ENCODE measurements around the gene DHX8. TPM values are rescaled to one million over a fixed set of nuclear protein-coding genes. Genes with fewer than 3 reads are reported as not detected.

The DHX8 gene
- total and polyA plus RNA-seq, 2 donors (not counting 3 experiments of a cell fraction or from before 2014, with no cell fraction given): 34.9 to 65.6 TPM

DNA sequence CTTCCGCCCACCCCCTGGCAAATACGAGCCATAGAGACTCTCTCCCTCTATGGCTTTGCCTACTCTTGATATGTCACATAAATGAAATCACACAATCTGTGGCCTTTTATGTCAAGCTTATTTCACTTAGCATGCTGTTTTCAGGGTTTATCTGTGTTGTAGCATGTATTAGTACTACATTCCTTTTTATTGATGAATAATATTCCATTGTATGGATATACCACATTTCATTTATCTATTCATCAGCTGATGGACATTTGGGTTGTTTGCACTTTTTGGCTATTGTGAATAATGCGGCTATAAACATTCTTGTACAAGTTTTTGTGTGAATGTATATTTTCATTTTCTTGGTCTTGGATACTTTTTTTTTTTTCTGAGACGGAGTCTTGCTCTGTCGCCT, 37.0 kb upstream of the DHX8 start:
- no peak overlapping the region for H3K9ac ChIP-seq (replicated peaks; ENCODE audit: extremely low read depth, insufficient read depth, low read length)
- no peak for FAIRE-seq
- no peak for DNase-seq (ENCODE audit: low read depth, low spot score)
- no peaks in the 10 kb centered on the region for H3K4me1 ChIP-seq (ENCODE audit: control insufficient read depth, extremely low read depth, insufficient read depth, low read length)
- H3K79me2 ChIP-seq (ENCODE audit: control insufficient read depth, insufficient read depth, low read length): no peaks in the 10 kb centered on the region
- no TSS peak for BruUV-seq (replicated peaks)
- no peaks in the 10 kb centered on the region for H4K20me1 ChIP-seq (replicated peaks; ENCODE audit: control insufficient read depth, extremely low read depth, insufficient read depth, low read length)
- H2AFZ ChIP-seq (ENCODE audit: low read depth, low read length): no peak overlapping the region
- no peak overlapping the region for H3K4me3 ChIP-seq (replicated peaks in 1 of 3; ENCODE audit: insufficient read depth in 1 of 3, low read depth in 1 of 3, low read length in 3 of 3)
- no peak overlapping the region for H3K4me2 ChIP-seq (ENCODE audit: insufficient read depth, low read length)
- dilution Hi-C loops (cut with MboI; ENCODE audit: extremely low pct_ligation_motif_present, low sequenced_read_pairs): no loop called here
- no peaks in the 10 kb centered on the region for H3K9me1 ChIP-seq (replicated peaks; ENCODE audit: control insufficient read depth, extremely low read depth, insufficient read depth, low read length)
- intact Hi-C loops (cut with micrococcal nuclease): no loop called here
- H3K36me3 ChIP-seq (ENCODE audit: control insufficient read depth in 2 of 2, extremely low read depth in 1 of 2, insufficient read depth in 2 of 2, low read length in 2 of 2): no peaks in the 10 kb centered on the region
- ChIA-PET POLR2A (interaction anchor here (0.9 kb wide), 1 partner anchor 190 kb away, joined by 5 read pairs; no protein-coding TSS in a partner anchor), CTCF (interaction anchor here (1.0 kb wide), 1 partner anchor 14 kb away, joined by 3 read pairs; no protein-coding TSS in a partner anchor)
- no peak overlapping the region for H3K27ac ChIP-seq (ENCODE audit: insufficient read depth, low read depth, low read length)
- TF ChIP-seq JUN (IDR thresholded peaks at IDR 0.05; ENCODE audit: borderline replicate concordance, insufficient read depth, insufficient read length, low read depth) (no peak), POLR2A (IDR thresholded peaks at IDR 0.05; ENCODE audit: low read depth, low read length) (no peak), MAX (IDR thresholded peaks at IDR 0.05; ENCODE audit: insufficient read depth, insufficient read length) (no peak), GATA2 (IDR thresholded peaks at IDR 0.05; ENCODE audit: insufficient read depth, insufficient read length, low read depth, low read length) (no peak), FOS (IDR thresholded peaks at IDR 0.05; ENCODE audit: borderline replicate concordance, insufficient read depth, low read length) (no peak), EZH2 (IDR thresholded peaks at IDR 0.05; ENCODE audit: borderline replicate concordance, low read depth, low read length, severe bottlenecking) (no peak), POLR2AphosphoS5 (IDR thresholded peaks at IDR 0.05; ENCODE audit: insufficient read depth, low read depth, low read length) (no peak), MYC (IDR thresholded peaks at IDR 0.05; ENCODE audit: low read depth, low read length) (no peak)
- TF ChIP-seq, protein P1, sequence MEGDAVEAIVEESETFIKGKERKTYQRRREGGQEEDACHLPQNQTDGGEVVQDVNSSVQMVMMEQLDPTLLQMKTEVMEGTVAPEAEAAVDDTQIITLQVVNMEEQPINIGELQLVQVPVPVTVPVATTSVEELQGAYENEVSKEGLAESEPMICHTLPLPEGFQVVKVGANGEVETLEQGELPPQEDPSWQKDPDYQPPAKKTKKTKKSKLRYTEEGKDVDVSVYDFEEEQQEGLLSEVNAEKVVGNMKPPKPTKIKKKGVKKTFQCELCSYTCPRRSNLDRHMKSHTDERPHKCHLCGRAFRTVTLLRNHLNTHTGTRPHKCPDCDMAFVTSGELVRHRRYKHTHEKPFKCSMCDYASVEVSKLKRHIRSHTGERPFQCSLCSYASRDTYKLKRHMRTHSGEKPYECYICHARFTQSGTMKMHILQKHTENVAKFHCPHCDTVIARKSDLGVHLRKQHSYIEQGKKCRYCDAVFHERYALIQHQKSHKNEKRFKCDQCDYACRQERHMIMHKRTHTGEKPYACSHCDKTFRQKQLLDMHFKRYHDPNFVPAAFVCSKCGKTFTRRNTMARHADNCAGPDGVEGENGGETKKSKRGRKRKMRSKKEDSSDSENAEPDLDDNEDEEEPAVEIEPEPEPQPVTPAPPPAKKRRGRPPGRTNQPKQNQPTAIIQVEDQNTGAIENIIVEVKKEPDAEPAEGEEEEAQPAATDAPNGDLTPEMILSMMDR (IDR thresholded peaks at IDR 0.05; ENCODE audit: extremely low read depth in 1 of 2, insufficient read depth in 1 of 2, low read depth in 1 of 2, low read length in 2 of 2): no peak
- H3K9me3 ChIP-seq (replicated peaks; ENCODE audit: control insufficient read depth, insufficient read depth, low read length): no peaks in the 10 kb centered on the region
- H3K27me3 ChIP-seq (ENCODE audit: control insufficient read depth in 2 of 2, insufficient read depth in 2 of 2, low read length in 2 of 2): peaks cover 4 to 6% of the 10 kb centered on the region in 2 experiments
